Fibroblast of lung (primary cell): ENCODE results near the gene CDC42EP5. TPM values are rescaled to one million over a fixed set of nuclear protein-coding genes. Genes with fewer than 3 reads are reported as not detected.
A peak's percentile ranks its signal among the peaks of the same experiment; 100 is the strongest.

Experiments used
- DNase-seq, 2 donors: peaks; one replicate each; pipeline versions ENCODE4 v3.0.0 to v3.0.0-alpha.2; 2010; ENCODE audit warnings: low read depth in 2 of 2
- H2AFZ ChIP-seq: 2 replicates; pipeline ENCODE4 v1.5.1; 2012; ENCODE audit warnings: low read length, control low read depth, inconsistent platforms
- H3K27ac ChIP-seq: 2 replicates; pipeline ENCODE4 v1.5.1; 2011; ENCODE audit warnings: low read length, control low read depth; ENCODE audit not compliant: insufficient read depth
- H3K27me3 ChIP-seq: 2 replicates; pipeline ENCODE4 v1.5.1; 2011; ENCODE audit warnings: mild to moderate bottlenecking, low read length; ENCODE audit not compliant: control insufficient read depth, insufficient read depth
- H3K36me3 ChIP-seq: 2 replicates; pipeline ENCODE4 v1.5.1; 2011; ENCODE audit warnings: low read length; ENCODE audit not compliant: control insufficient read depth, insufficient read depth
- H3K4me1 ChIP-seq: 2 replicates; pipeline ENCODE4 v1.5.1; 2011; ENCODE audit warnings: low read length; ENCODE audit not compliant: control insufficient read depth, insufficient read depth; ENCODE audit errors: extremely low read depth
- H3K4me2 ChIP-seq: 2 replicates; pipeline ENCODE4 v1.5.1; 2011; ENCODE audit warnings: low read length, control low read depth; ENCODE audit not compliant: insufficient read depth; ENCODE audit errors: extremely low read depth
- H3K4me3 ChIP-seq, 4 experiments: fragments of 200-600 bp in 1 of 4; sonication (generic) in 1 of 4; replicated peaks in 1 of 4; 2 replicates each; pipeline ENCODE4 v1.5.1; 2011 to 2016; ENCODE audit warnings: low read length in 4 of 4, low read depth in 3 of 4, mild to moderate bottlenecking in 3 of 4, control low read depth in 2 of 4, inconsistent platforms in 1 of 4, mixed read lengths in 1 of 4; ENCODE audit not compliant: insufficient read depth in 1 of 4; ENCODE audit errors: control extremely low read depth in 1 of 4
- H3K79me2 ChIP-seq: 2 replicates; pipeline ENCODE4 v1.5.1; 2012; ENCODE audit warnings: mild to moderate bottlenecking, low read length, inconsistent platforms; ENCODE audit not compliant: control insufficient read depth, insufficient read depth
- H3K9ac ChIP-seq: 2 replicates; pipeline ENCODE4 v1.5.1; 2011; ENCODE audit warnings: mild to moderate bottlenecking, low read length, control low read depth; ENCODE audit not compliant: insufficient read depth
- H3K9me3 ChIP-seq: 2 replicates; pipeline ENCODE4 v1.5.1; 2012; ENCODE audit warnings: low read depth, low read length; ENCODE audit not compliant: control insufficient read depth, insufficient read depth
- H4K20me1 ChIP-seq: 2 replicates; pipeline ENCODE4 v1.5.1; 2011; ENCODE audit warnings: low read length; ENCODE audit not compliant: control insufficient read depth, insufficient read depth; ENCODE audit errors: extremely low read depth
- EZH2 ChIP-seq: IDR thresholded peaks from 2 replicates; pipeline ENCODE4 v1.5.1; 2012; ENCODE audit warnings: low read length, control low read depth, mild to moderate bottlenecking; ENCODE audit errors: missing control alignments
- polyA plus RNA-seq, 2 donors: library from polyadenylated mRNA; depleted of rRNA in 1 of 2; stranded (reverse) in 1 of 2; unstranded in 1 of 2; fragments of >200 nt; gene quantifications; 2 replicates each; pipeline ENCODE4 v1.2.1, GENCODE V29; 2011 to 2012; ENCODE audit warnings: missing spikeins in 1 of 2
- total RNA-seq: library from RNA; depleted of rRNA; stranded (reverse); fragments of >200 nt; gene quantifications from 2 replicates; pipeline ENCODE4 v1.2.1, GENCODE V29; 2014
- TF ChIP-seq, protein P1 (sequence below), 2 donors: IDR thresholded peaks in 1 of 2; conservative IDR thresholded peaks in 1 of 2; 1 replicate in 1 of 2; 2 replicates in 1 of 2; pipeline ENCODE4 v1.5.1; 2011 to 2012; ENCODE audit warnings: low read length in 2 of 2, control low read depth in 1 of 2, inconsistent platforms in 1 of 2, low read depth in 1 of 2, mild to moderate bottlenecking in 1 of 2

The CDC42EP5 gene
- total and polyA plus RNA-seq, 2 donors (not counting 1 experiment from before 2014, with no cell fraction given), result 7.2 to 14.7 TPM

DNA sequence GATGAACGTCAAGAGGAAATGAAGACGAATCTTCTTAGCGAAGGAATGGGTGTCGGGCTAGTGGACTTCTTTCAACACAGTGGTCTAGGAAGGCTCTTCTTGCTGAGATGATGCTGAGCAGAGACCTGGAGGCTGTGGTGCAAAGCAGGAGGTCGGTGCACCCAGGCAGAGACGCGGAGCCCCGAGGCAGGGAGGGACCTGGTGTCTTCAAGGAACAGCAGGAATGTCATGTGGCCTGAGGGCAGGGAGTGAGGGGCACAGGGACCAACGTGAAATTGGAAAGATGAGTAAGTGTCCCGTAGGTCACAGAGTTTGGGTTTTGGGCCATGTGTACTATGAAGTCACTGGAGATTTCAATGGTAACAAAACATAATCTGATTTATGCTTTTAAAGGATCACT lies 11.4 kb upstream of the CDC42EP5 start:
- TF ChIP-seq EZH2, result no peak
- TF ChIP-seq, protein P1, sequence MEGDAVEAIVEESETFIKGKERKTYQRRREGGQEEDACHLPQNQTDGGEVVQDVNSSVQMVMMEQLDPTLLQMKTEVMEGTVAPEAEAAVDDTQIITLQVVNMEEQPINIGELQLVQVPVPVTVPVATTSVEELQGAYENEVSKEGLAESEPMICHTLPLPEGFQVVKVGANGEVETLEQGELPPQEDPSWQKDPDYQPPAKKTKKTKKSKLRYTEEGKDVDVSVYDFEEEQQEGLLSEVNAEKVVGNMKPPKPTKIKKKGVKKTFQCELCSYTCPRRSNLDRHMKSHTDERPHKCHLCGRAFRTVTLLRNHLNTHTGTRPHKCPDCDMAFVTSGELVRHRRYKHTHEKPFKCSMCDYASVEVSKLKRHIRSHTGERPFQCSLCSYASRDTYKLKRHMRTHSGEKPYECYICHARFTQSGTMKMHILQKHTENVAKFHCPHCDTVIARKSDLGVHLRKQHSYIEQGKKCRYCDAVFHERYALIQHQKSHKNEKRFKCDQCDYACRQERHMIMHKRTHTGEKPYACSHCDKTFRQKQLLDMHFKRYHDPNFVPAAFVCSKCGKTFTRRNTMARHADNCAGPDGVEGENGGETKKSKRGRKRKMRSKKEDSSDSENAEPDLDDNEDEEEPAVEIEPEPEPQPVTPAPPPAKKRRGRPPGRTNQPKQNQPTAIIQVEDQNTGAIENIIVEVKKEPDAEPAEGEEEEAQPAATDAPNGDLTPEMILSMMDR (conservative IDR thresholded peaks at IDR 0.05 in 1 of 2, IDR thresholded peaks at IDR 0.05 in 1 of 2; ENCODE audit: low read depth in 1 of 2, low read length in 2 of 2), result no peak
- no peak overlapping the region for H2AFZ ChIP-seq
- no peaks in the 10 kb centered on the region for H3K27me3 ChIP-seq
- DNase-seq, result no peak
- no peaks in the 10 kb centered on the region for H3K79me2 ChIP-seq
- no peak overlapping the region for H3K9ac ChIP-seq
- no peaks in the 10 kb centered on the region for H3K4me1 ChIP-seq
- no peak overlapping the region for H3K27ac ChIP-seq
- no peaks in the 10 kb centered on the region for H4K20me1 ChIP-seq
- no peaks in the 10 kb centered on the region for H3K36me3 ChIP-seq
- H3K4me2 ChIP-seq, result no peak overlapping the region
- no peak overlapping the region for H3K4me3 ChIP-seq
- H3K9me3 ChIP-seq, result no peaks in the 10 kb centered on the region

DNA sequence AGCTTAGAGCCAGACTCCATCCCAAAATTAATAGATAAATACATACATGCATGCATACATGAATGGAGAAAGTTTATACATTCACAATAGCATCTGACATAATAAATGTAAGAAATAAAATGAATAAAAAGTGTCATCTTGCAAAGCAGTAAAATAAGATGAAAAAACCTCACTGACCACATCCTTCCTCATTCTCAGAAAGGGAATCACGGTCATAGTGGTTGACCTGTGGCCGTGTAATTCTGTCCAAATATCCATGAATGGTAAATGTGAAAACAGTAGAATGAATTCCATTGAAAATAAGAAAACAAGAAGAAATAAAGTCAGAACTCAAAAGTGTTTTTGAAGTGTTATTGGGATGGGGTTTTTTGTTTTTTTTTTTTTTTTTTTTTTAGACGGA lies 9.8 kb upstream of the CDC42EP5 start:
- Histone ChIP-seq H3K4me2 (no peak overlapping the region), H2AFZ (no peak overlapping the region), H3K79me2 (no peaks in the 10 kb centered on the region), H3K27me3 (no peaks in the 10 kb centered on the region), H3K9me3 (no peaks in the 10 kb centered on the region), H3K4me3 (no peak overlapping the region), H4K20me1 (no peaks in the 10 kb centered on the region), H3K27ac (no peak overlapping the region), H3K9ac (no peak overlapping the region), H3K36me3 (no peaks in the 10 kb centered on the region), H3K4me1 (no peaks in the 10 kb centered on the region)
- DNase-seq, result no peak
- TF ChIP-seq, protein P1 (conservative IDR thresholded peaks at IDR 0.05 in 1 of 2, IDR thresholded peaks at IDR 0.05 in 1 of 2; ENCODE audit: low read depth in 1 of 2, low read length in 2 of 2), result no peak
- TF ChIP-seq EZH2, result no peak

DNA sequence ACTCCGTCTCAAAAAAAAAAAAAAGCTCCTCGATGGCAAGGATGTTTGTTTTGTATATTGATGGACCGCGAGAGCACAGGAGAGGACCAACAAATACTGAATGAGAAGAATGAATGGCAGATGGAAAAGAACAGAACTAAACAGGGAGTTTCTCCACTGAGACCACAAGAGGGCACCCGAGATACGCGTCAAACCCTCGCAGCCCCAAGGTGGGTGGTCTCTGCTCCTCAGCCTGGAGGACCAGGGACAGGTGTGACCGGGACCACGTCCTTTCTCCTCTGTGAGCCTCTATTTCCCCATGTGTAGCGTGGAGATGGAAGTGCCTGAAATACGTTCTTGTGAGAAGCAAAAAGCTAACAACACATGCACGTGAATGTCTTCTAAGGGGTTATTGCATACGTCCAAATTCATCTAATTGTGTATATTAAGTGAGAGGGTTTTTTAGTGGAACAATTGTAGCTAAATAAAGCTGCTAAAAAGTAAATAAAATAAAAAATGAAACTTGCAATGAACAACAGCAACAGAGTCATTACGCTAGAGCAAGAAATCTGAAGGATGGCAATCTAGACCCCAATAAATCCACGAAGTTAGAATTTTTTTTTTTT lies 8.3 kb upstream of the CDC42EP5 start:
- Histone ChIP-seq H3K27me3 (no peaks in the 10 kb centered on the region), H3K79me2 (no peaks in the 10 kb centered on the region), H4K20me1 (no peaks in the 10 kb centered on the region), H3K27ac (no peak overlapping the region), H3K4me3 (no peak overlapping the region), H3K9ac (no peak overlapping the region), H3K36me3 (no peaks in the 10 kb centered on the region), H2AFZ (no peak overlapping the region), H3K4me1 (no peaks in the 10 kb centered on the region), H3K4me2 (no peak overlapping the region), H3K9me3 (no peaks in the 10 kb centered on the region)
- peak in 1 of 2 donors; percentile 48 for DNase-seq
- no peak for TF ChIP-seq EZH2
- TF ChIP-seq, protein P1 (conservative IDR thresholded peaks at IDR 0.05 in 1 of 2, IDR thresholded peaks at IDR 0.05 in 1 of 2; ENCODE audit: low read depth in 1 of 2, low read length in 2 of 2), result peak; percentile 74 to 81
